MM.1S (cell line): ENCODE results near the gene EGR4.

Source experiments
- EZH2 ChIP-seq: fragments of 300-600 bp; sonication (generic); optimal IDR thresholded peaks from 2 replicates; pipeline ENCODE3; 2017; ENCODE audit warnings: low read depth, mild to moderate bottlenecking, antibody characterized with exemption, low read length, mixed read lengths
- EZH2phosphoT487 ChIP-seq: fragments of 300-600 bp; sonication (generic); IDR thresholded peaks from 2 replicates; pipeline ENCODE4 v1.6.1; 2018; ENCODE audit warnings: antibody characterized with exemption, low read length
- TF ChIP-seq, protein P1 (sequence below): fragments of 300-600 bp; sonication (generic); IDR thresholded peaks from 2 replicates; pipeline ENCODE4 v1.5.1; 2016; ENCODE audit warnings: antibody characterized with exemption, low read length, mixed read lengths

DNA sequence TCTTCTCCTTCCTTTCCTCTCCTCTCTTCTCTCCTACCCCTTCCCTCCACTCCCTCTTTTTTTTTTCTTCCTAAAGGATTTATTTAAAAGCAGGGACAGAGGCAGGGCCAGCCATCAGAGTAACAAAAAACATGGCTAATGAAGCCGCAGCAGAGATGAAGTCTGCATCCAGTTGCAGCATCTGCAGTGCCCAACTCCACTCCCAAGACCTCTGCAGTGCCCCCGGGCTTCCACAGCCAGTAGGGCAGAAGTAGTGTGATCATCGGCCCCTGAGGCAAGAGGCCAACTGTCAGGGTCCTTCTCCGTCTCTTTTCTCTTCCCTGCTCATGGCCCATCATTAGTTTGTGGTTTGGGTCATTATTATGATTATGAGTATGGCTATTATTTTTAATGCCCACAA lies 4.2 kb upstream of the EGR4 start:
- TF ChIP-seq, protein P1, sequence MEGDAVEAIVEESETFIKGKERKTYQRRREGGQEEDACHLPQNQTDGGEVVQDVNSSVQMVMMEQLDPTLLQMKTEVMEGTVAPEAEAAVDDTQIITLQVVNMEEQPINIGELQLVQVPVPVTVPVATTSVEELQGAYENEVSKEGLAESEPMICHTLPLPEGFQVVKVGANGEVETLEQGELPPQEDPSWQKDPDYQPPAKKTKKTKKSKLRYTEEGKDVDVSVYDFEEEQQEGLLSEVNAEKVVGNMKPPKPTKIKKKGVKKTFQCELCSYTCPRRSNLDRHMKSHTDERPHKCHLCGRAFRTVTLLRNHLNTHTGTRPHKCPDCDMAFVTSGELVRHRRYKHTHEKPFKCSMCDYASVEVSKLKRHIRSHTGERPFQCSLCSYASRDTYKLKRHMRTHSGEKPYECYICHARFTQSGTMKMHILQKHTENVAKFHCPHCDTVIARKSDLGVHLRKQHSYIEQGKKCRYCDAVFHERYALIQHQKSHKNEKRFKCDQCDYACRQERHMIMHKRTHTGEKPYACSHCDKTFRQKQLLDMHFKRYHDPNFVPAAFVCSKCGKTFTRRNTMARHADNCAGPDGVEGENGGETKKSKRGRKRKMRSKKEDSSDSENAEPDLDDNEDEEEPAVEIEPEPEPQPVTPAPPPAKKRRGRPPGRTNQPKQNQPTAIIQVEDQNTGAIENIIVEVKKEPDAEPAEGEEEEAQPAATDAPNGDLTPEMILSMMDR, result no peak
- TF ChIP-seq EZH2, result no peak
- TF ChIP-seq EZH2phosphoT487, result no peak
